ENCODE measurements around the gene NAP1L4.
A peak's percentile ranks its signal among the peaks of the same experiment; 100 is the strongest.

Gene NAP1L4

GRCh38 chr11:2998073-2998850 is 6.1 kb upstream of the NAP1L4 start:
- DNase-seq: no peak
- in situ Hi-C loops (cut with HindIII; ENCODE audit: low pct_ligation_motif_present, low pct_unique_long_range_greater_than_20kb, low sequenced_read_pairs): no loop called here

- DNase-seq: no peak
These were observed 5.3 kb upstream of the NAP1L4 start for GRCh38 chr11:2997406-2997805.

GRCh38 chr11:2996976-2997375 is 4.8 kb upstream of the NAP1L4 start:
- in situ Hi-C loops (cut with HindIII; ENCODE audit: low pct_ligation_motif_present, low pct_unique_long_range_greater_than_20kb, low sequenced_read_pairs): no loop called here
- DNase-seq: no peak

More at GRCh38 chr11:2997406-2997805, 5.3 kb upstream of the NAP1L4 start:
- in situ Hi-C loops (cut with HindIII; ENCODE audit: low pct_ligation_motif_present, low pct_unique_long_range_greater_than_20kb, low sequenced_read_pairs): no loop called here

- in situ Hi-C loops (cut with HindIII; ENCODE audit: low pct_ligation_motif_present, low pct_unique_long_range_greater_than_20kb, low sequenced_read_pairs): no loop called here
- no peak for DNase-seq
These were observed 3.9 kb upstream of the NAP1L4 start for GRCh38 chr11:2995893-2996554.

GRCh38 chr11:2995031-2995561 is 3.0 kb upstream of the NAP1L4 start:
- in situ Hi-C loops (cut with HindIII; ENCODE audit: low pct_ligation_motif_present, low pct_unique_long_range_greater_than_20kb, low sequenced_read_pairs): no loop called here
- DNase-seq: no peak

GRCh38 chr11:2994336-2994730 is 2.2 kb upstream of the NAP1L4 start:
- DNase-seq: no peak
- in situ Hi-C loops (cut with HindIII; ENCODE audit: low pct_ligation_motif_present, low pct_unique_long_range_greater_than_20kb, low sequenced_read_pairs): no loop called here

GRCh38 chr11:2992997-2993325 is 832 bp upstream of the NAP1L4 start:
- DNase-seq: no peak
- in situ Hi-C loops (cut with HindIII; ENCODE audit: low pct_ligation_motif_present, low pct_unique_long_range_greater_than_20kb, low sequenced_read_pairs): no loop called here

- in situ Hi-C loops (cut with HindIII; ENCODE audit: low pct_ligation_motif_present, low pct_unique_long_range_greater_than_20kb, low sequenced_read_pairs): no loop called here
- DNase-seq: peak; percentile 33
These were observed 486 bp downstream of the NAP1L4 start for GRCh38 chr11:2991452-2992233.

- peak; percentile 21 for DNase-seq
These were observed 1.3 kb downstream of the NAP1L4 start for GRCh38 chr11:2990617-2991451.

GRCh38 chr11:2989551-2989950 is 2.6 kb downstream of the NAP1L4 start:
- no peak for DNase-seq
- in situ Hi-C loops (cut with HindIII; ENCODE audit: low pct_ligation_motif_present, low pct_unique_long_range_greater_than_20kb, low sequenced_read_pairs): no loop called here

More at GRCh38 chr11:2990617-2991451, 1.3 kb downstream of the NAP1L4 start:
- in situ Hi-C loops (cut with HindIII; ENCODE audit: low pct_ligation_motif_present, low pct_unique_long_range_greater_than_20kb, low sequenced_read_pairs): no loop called here

GRCh38 chr11:2989006-2989405 is 3.1 kb downstream of the NAP1L4 start:
- in situ Hi-C loops (cut with HindIII; ENCODE audit: low pct_ligation_motif_present, low pct_unique_long_range_greater_than_20kb, low sequenced_read_pairs): no loop called here
- no peak for DNase-seq

- no peak for DNase-seq
- in situ Hi-C loops (cut with HindIII; ENCODE audit: low pct_ligation_motif_present, low pct_unique_long_range_greater_than_20kb, low sequenced_read_pairs): no loop called here
These were observed 4.0 kb downstream of the NAP1L4 start for GRCh38 chr11:2987881-2988861.

GRCh38 chr11:2983908-2984307 is 8.2 kb downstream of the NAP1L4 start:
- DNase-seq: no peak
- in situ Hi-C loops (cut with HindIII; ENCODE audit: low pct_ligation_motif_present, low pct_unique_long_range_greater_than_20kb, low sequenced_read_pairs): no loop called here

GRCh38 chr11:2982214-2982613 is 9.9 kb downstream of the NAP1L4 start:
- in situ Hi-C loops (cut with HindIII; ENCODE audit: low pct_ligation_motif_present, low pct_unique_long_range_greater_than_20kb, low sequenced_read_pairs): no loop called here
- no peak for DNase-seq

- in situ Hi-C loops (cut with HindIII; ENCODE audit: low pct_ligation_motif_present, low pct_unique_long_range_greater_than_20kb, low sequenced_read_pairs): no loop called here
- no peak for DNase-seq
These were observed 11.0 kb downstream of the NAP1L4 start for GRCh38 chr11:2981130-2981529.

- DNase-seq: no peak
- in situ Hi-C loops (cut with HindIII; ENCODE audit: low pct_ligation_motif_present, low pct_unique_long_range_greater_than_20kb, low sequenced_read_pairs): no loop called here
These were observed 11.8 kb downstream of the NAP1L4 start for GRCh38 chr11:2980168-2980840.

GRCh38 chr11:2977113-2977512 is 15.0 kb downstream of the NAP1L4 start:
- in situ Hi-C loops (cut with HindIII; ENCODE audit: low pct_ligation_motif_present, low pct_unique_long_range_greater_than_20kb, low sequenced_read_pairs): no loop called here
- DNase-seq: no peak
